ENCODE data around the gene EXPH5.

GRCh38 chr11:108589136-108589535 lies 4.4 kb downstream of the EXPH5 start:
- TF ChIP-seq CTCF (IDR thresholded peaks at IDR 0.05), result no peak
- no peak for TF ChIP-seq EZH2 (IDR thresholded peaks at IDR 0.05; ENCODE audit: borderline replicate concordance, insufficient read depth, low read depth, low read length, poor library complexity, severe bottlenecking)
